ENCODE results near the gene MYOZ2. TPM values are rescaled to one million over a fixed set of nuclear protein-coding genes. Genes with fewer than 3 reads are reported as not detected.
A peak's percentile ranks its signal among the peaks of the same experiment; 100 is the strongest.

MYOZ2 gene
- total and polyA plus RNA-seq, 8 donors = 0.06 to 0.43 (median 0.20) TPM; not detected in 4

DNA sequence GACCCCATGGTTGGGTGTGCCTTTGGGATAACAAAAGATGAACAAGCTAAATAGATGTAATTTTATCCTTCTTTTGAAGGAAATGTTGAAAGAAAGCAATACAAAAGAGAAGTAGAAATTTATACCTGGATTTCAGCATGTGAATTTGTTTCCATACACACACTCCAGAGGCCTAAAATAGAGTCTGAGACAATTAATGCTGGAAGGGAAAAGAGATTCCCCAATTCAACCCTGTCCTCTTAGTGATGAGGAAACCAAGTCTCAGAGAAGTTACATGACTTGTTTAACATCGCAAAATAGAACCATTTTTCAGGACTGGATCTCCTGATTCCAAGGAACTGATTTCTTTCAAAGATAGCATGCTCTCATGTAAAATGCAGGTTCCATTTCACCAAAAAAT is 37.3 kb upstream of the MYOZ2 start:
- FAIRE-seq = no peak
- no peaks in the 10 kb centered on the region for H3K36me3 ChIP-seq
- TF ChIP-seq, protein P1, sequence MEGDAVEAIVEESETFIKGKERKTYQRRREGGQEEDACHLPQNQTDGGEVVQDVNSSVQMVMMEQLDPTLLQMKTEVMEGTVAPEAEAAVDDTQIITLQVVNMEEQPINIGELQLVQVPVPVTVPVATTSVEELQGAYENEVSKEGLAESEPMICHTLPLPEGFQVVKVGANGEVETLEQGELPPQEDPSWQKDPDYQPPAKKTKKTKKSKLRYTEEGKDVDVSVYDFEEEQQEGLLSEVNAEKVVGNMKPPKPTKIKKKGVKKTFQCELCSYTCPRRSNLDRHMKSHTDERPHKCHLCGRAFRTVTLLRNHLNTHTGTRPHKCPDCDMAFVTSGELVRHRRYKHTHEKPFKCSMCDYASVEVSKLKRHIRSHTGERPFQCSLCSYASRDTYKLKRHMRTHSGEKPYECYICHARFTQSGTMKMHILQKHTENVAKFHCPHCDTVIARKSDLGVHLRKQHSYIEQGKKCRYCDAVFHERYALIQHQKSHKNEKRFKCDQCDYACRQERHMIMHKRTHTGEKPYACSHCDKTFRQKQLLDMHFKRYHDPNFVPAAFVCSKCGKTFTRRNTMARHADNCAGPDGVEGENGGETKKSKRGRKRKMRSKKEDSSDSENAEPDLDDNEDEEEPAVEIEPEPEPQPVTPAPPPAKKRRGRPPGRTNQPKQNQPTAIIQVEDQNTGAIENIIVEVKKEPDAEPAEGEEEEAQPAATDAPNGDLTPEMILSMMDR (IDR thresholded peaks at IDR 0.05) = no peak
- intact Hi-C loops (cut with DNase I) = no loop called here
- no peaks in the 10 kb centered on the region for H3K4me1 ChIP-seq
- H3K27me3 ChIP-seq = no peaks in the 10 kb centered on the region
- WGBS, 2 donors = 93 to 95% methylated on average over 1 of the region's 1 CpG
- no peak overlapping the region for H3K4me3 ChIP-seq
- no peak overlapping the region for H3K27ac ChIP-seq
- ATAC-seq = no peak
- no peak for DNase-seq
- H3K9me3 ChIP-seq = no peaks in the 10 kb centered on the region

DNA sequence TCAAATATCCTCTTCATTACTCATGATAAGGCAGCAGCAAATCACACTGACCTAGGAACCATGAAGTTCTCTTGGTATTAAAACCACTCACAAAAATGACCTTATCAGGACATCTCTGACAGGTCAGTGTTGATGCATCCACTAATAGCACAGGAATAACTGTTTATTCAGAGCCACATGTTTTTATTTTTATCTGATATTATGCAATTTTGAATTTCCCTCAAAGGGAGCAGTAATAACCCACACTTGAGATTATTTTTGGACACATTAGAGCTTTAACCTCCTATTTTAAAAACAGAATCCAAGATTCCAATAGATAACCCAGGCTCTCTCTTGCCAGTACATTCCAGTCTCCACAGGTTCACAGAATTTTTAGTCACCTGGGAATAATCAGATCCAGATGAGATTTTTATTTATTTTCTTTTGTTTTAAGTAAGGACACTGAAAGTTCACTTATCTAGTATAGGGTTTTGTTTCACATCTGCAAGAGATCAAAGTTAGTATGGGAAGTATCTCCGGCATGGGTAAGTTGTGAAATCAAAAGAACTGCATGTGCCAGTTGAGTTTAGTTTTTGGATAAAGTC is 36.3 kb upstream of the MYOZ2 start:
- FAIRE-seq (no peak), ATAC-seq (peak in 2 of 4 donors; percentile 13 to 42), DNase-seq (no peak)
- Histone ChIP-seq H3K27me3 (no peaks in the 10 kb centered on the region), H3K27ac (no peak overlapping the region), H3K4me3 (no peak overlapping the region), H3K9me3 (no peaks in the 10 kb centered on the region), H3K4me1 (peaks cover 0 to 4% (median 0%) of the 10 kb centered on the region in 3 donors), H3K36me3 (no peaks in the 10 kb centered on the region)
- TF ChIP-seq, protein P1 (IDR thresholded peaks at IDR 0.05) = no peak
- WGBS, 2 donors = 1 to 57% methylated on average over 1 of the region's 1 CpG
- intact Hi-C loops (cut with DNase I) = no loop called here

DNA sequence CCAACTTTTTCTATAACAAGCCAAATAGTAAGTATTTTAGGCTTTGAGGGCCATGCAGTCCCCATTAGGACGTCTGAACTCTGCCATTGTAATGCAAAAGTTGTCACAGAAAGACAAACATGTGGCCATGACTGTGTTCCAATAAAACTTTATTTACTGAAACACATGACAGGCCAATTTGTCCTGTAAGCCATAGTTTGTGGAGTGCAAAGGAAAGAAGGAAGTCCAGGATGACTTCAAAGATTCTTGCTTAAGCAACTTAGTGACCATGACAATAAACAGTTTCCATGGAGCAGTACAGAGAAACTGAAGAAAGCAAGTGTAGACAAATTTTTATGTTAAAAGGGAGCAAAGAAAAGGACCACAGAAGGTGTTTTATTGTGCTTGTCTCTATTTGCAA is 35.0 kb upstream of the MYOZ2 start:
- H3K4me1 ChIP-seq = peaks cover under 1 to 11% (median 7%) of the 10 kb centered on the region in 3 donors
- TF ChIP-seq, protein P1 (IDR thresholded peaks at IDR 0.05) = no peak
- no peaks in the 10 kb centered on the region for H3K36me3 ChIP-seq
- H3K27ac ChIP-seq = no peak overlapping the region
- WGBS, 2 donors = 17 to 65% methylated on average over 1 of the region's 1 CpG
- peak in 2 of 4 donors; percentile 12 to 20 for ATAC-seq
- FAIRE-seq = peak; percentile 29
- DNase-seq = no peak
- no peaks in the 10 kb centered on the region for H3K27me3 ChIP-seq
- intact Hi-C loops (cut with DNase I) = no loop called here
- no peaks in the 10 kb centered on the region for H3K9me3 ChIP-seq
- no peak overlapping the region for H3K4me3 ChIP-seq

DNA sequence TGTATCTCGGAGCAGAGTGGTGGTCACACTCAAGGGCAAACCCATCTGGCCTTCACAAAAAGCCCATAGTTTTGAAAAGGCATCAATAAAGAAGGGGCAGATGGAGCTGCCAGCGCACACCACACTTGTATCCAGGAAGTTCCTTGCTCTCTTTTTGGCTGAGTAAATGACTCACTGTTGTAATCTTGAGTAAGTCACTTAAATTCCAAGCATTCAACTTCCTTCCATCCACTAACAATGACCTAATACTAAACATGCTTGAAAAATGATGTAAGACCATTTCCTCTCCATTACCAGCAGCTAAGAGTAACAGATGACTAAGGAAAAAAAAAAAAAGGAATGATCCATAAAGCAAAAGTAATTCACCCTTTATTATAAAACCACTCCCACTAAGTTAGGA is 32.4 kb upstream of the MYOZ2 start:
- Histone ChIP-seq H3K36me3 (no peaks in the 10 kb centered on the region), H3K4me1 (peaks cover 8 to 21% (median 11%) of the 10 kb centered on the region in 3 donors), H3K4me3 (no peak overlapping the region), H3K27me3 (no peaks in the 10 kb centered on the region), H3K27ac (peak overlapping the region in 1 of 4 donors; percentile 8), H3K9me3 (no peaks in the 10 kb centered on the region)
- TF ChIP-seq, protein P1 (IDR thresholded peaks at IDR 0.05) = no peak
- DNase-seq (no peak), FAIRE-seq (peak; percentile 92), ATAC-seq (peak in 3 of 4 donors; percentile 60 to 90 (median 77))
- 43 to 68% methylated on average over 2 of the region's 2 CpGs for WGBS, 2 donors
- intact Hi-C loops (cut with DNase I) = no loop called here

DNA sequence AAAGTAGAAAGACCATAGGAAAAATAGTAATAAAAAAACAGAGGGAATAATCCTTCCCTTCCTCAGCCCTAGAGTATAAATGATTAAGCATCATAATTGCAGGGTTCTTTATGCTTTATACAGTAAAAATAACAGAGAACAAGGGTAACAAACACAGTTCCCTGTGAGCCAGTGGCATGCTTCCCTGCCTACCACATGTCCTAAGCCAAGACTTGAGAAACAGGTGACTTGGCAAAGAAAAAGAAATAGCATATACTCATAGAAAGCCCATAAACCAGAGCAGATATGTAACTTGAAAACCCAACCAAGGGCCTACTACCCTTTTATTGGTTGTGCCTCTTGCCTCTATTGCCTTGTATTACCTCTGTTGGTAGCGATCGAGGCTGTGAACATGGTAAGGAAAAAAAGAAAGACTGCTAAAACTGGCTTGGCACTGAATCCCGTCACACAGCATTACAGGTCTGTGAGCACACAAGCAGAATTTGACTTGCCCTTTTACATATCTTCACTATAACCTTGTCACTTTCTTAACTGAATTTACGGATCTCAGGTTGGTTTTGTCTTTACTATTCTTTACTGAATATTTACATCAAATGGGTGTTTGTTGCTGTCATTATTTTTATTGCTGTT is 30.9 kb upstream of the MYOZ2 start:
- Histone ChIP-seq H3K27me3 (no peaks in the 10 kb centered on the region), H3K4me3 (no peak overlapping the region), H3K36me3 (no peaks in the 10 kb centered on the region), H3K4me1 (peaks cover 8 to 21% (median 11%) of the 10 kb centered on the region in 3 donors), H3K27ac (no peak overlapping the region), H3K9me3 (no peaks in the 10 kb centered on the region)
- FAIRE-seq (no peak), DNase-seq (no peak), ATAC-seq (no peak)
- TF ChIP-seq, protein P1 (IDR thresholded peaks at IDR 0.05) = no peak
- WGBS, 2 donors = 61 to 77% methylated on average over 4 of the region's 4 CpGs
- intact Hi-C loops (cut with DNase I) = no loop called here

Measured in pancreas (tissue), 10 donors.